GM21528 (cell line): ENCODE measurements around the gene G2E3.
"Not testable (repeated sequence)": the region's sequence is repeated elsewhere in the genome, so short reads cannot be mapped to it uniquely, and the experiment has no call there.

ENCODE experiments used
- ATAC-seq: cut with Tn5 transposase; IDR thresholded peaks from one replicate; pipeline ENCODE4 v1.9.1; 2021; ENCODE audit warnings: mild to moderate bottlenecking, moderate library complexity; ENCODE audit not compliant: unreplicated experiment, low FRiP score

Gene G2E3

DNA sequence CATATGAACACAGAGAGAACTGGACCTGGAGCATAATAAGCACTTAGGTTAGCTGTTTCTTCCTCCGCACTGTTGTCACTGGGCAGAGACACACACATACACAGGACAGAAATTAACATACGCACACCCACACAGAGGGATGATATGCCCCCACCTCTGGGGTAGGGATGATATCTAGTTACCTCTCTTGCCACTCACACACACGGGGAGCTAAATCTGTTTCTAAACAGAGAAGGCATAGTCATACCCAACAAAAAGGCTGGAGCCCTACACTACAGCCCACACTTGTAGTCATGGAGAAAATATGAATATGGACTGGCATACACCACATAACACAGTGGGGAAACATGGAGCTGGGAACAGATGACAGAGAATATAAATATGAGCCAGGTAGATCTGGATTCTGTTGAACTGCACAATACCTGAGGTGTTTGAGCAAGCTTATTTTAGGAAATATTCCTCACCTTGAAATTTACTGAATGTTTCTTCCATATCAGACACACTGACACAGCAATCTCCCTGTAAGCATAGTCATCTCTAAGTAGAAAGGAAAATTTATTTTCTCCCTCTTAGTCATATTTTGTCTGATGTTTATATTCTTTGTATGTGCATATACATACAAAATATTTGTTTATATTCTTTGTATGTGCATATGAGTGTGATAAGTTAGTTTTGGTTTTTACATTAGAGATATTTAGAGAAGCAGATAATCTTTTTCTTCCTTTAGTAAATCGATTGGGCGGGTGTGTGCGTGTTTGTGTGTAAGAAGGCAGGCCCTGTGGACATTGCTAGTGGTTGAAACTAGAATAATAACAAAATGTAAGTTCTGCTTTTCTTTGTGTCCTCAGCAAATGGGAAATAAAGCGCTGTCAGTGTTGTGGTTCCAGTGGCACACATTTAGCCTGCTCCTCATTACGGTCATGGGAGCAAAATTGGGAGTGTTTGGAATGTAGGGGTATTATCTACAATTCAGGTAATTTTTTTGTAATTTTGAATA, 42.3 kb downstream of the G2E3 start:
- no peak for ATAC-seq

DNA sequence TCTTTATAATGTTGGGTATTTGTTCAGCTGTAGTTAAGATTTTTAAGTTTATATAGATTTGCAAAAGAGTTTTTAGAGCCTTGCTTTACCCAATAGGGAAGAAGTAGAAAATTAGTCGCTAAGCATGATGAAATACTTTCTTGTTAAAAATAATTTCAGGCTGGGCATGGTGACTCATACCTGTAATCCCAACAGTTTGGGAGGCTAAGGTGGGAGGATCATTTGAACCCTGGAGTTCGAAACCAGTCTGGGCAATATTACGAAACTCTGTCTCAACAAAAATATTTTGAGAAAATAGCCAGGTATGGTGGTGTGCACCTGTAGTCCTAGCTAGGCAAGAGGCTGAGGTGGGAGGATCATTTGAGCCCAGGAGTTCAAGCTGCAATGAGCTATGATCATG, 44.4 kb downstream of the G2E3 start:
- ATAC-seq, result no peak

DNA sequence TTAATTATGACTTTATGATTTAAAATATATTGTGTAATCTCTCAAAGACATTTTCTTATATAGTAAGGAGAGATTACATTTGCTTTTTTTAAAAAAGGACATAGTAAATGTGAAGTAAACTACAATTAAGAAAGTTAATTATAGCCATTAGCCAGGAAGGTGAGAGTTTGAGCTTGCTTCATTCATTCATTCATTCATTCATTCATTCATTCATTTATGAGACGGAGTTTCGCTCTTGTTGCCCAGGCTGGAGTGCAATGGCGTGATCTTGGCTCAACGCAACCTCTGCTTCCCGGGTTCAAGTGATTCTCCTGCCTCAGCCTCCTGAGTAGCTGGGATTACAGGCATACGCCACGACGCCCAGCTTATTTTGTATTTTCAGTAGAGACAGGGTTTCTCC, 45.7 kb downstream of the G2E3 start:
- not testable (repeated sequence) for ATAC-seq

DNA sequence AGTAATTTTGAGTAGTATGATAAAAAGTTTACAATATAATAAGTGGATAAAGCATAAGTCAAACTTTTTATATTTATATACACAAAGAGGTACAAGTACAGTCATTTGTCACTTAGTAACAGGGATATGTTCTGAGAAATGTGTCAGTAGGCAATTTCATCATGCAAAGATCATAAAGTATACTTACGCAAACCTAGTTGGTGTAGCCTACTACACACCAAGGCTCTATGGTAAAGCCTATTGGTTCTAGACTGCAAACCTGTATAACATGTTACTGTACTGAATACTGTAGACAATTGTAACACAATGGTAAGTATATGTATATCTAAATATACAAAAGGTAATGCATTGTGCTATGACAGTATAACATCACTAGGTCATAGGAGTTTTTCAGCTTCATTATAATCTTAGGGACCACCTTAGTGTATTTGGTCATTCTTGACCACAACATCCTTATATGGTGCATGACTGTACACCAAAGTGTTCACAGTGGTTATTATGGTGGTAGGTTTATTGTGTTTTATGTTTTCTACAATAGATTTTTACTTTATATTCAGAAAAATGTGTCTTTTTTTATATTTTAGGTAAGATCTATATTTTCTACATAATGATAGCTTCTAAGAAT, 48.3 kb downstream of the G2E3 start:
- ATAC-seq, result no peak

DNA sequence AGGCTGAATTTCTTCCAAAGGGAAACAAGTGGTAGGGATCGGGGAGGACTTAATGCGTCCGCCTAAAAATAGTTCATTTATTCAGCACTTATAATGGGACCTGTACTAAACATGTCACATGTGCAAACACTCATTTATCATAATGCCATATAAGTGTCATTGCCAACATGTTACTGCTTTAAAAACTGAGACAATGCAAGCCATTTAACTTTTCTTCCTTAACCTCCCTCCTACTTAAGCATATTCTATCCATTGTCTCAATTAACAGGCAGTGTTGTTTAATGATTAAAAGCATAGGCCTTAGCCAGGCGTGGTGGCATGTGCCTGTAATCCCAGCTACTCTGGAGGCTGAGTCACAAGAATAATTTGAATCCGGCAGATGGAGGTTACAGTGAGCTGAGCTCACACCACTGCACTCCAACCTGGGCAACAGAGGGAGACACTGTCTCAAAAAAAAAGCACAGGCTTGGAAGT, 49.6 kb downstream of the G2E3 start:
- no peak for ATAC-seq

DNA sequence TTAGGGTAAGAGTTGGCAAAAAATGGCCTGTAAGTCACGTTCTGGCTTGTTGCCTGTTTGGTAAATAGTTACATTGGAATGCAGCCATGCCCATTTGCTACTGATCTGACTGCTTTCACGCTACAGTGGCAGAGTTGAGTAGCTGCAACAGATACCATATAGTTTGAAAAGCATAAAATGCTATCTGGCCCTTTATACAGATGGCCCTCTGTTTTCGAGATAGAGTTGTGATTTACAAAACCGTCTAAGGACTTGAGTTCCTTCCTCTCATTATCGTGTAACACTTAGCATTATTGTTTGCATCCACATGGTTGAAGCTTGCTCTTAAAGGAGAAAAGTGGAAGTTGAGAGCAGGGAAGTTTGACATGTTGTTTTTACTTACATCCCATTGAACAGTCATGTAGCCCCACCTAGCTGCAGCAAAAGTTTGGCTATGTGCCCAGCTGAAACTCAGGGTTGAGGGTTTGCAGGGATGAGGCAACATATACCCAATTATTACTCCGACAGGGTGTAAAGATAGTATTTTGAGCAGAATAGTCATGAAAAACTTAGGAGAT, 51.9 kb downstream of the G2E3 start:
- no peak for ATAC-seq

DNA sequence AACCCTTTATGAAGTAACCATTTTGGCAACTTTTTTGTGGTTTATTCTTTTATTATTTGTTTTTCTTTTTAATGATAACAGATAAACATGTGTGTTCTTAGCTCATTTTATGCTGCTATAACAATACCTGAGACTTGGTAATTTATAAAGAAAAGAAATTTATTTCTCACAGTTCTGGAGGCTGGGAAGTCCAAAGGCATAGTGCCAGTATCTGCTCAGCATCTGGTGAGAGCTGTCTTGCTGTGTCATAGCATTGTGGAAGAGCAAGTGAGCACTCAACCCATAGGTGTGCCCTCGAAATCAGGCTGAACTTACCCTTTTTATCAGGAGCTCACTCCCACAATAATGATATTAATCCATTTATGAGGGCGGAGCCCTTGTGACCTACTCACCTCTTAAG, 55.2 kb downstream of the G2E3 start:
- ATAC-seq, result no peak

DNA sequence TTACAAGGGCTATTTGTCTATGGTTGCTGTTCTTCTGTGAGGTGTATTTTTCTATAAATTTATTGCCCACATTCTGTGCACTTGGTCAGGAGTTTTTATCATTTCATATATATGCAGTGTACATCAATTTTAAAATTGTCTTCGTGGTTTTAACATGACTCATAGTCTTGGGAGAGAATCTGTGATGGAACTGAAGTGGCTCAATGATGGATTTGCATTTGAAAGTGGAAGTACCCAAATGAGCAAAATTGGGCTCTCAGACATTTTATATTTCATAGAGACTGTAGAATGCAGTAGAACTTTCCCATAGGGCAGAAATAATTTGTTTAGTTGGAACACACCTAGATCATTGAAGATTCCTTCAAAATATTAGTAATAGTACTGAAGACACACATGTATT, 61.2 kb downstream of the G2E3 start:
- peak; percentile 50 for ATAC-seq

DNA sequence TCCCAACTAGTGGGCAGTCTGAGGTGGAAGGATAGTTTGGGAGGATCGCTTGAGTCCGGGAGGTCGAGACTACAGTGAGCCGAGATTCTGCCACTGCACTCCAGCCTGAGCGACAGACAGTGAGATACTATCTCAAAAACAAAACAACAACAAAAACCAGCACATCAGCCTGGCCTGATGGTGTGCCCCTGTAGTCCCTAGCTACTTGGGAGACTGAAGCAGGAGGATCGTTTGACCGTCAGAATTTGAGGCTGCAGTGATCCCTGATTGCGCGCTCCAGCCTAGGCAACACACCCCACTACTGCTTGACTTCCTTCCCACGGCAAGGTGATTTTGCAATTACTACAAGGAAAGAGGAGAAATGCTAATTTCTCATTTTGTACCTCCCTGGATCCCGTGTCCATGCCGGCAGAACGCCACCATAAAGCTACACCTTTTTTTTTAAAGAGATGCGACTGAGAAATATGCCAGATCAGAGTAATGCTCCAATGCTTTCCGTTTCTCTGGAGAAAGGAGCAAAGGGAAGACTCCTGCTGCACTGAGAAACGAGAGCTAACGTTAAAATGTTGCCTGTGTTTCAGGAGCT, 62.5 kb downstream of the G2E3 start:
- peak; percentile 10 for ATAC-seq

DNA sequence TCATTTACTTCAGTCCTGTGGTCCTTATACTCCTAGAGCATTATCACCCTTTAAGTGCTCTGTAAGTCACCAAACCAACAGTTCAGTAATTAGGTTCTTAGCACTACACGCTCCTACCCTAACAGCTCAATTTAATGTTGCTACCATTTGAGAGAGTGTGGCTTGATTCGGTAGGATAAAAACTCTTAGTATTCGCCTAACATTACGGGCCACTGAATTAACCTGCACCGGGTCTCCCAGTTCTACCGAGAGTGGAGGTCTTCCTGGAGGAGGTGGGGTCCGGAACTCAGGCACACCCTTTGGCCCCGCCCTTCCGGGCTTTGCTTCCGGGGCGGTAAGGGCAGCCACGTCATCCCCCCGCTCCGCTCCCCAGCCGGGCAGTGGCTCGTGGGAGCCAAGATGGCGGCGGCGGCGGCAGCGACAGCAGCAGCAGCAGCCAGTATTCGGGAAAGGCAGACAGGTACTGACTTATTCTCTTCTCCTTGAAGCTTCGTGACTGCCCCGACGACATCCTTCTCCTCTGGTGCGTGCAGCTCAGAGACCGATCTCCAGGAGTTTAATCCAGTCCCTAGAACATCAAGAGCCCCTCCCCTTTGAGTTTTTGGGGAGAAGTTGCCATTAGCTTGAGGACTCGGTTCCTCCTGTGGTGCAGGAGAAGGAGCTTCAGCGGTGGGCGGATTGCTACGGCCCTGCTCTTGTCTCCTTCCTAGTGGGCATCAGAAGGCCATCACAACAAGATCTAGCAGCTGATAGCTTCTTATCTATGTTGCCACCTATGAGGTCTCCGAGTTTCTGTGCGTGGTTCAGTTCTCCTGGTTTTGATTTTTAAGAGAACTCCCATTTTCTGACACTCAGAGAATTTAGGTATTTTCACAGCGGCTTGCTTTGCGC, 63.2 kb downstream of the G2E3 start, which contains the start of gene SCFD1:
TSS of gene SCFD1 (plus strand) at position 380 of the 891 bp plus-strand sequence. CDS start at position 400, 20 bp downstream.
- ATAC-seq, result peak; percentile 95

DNA sequence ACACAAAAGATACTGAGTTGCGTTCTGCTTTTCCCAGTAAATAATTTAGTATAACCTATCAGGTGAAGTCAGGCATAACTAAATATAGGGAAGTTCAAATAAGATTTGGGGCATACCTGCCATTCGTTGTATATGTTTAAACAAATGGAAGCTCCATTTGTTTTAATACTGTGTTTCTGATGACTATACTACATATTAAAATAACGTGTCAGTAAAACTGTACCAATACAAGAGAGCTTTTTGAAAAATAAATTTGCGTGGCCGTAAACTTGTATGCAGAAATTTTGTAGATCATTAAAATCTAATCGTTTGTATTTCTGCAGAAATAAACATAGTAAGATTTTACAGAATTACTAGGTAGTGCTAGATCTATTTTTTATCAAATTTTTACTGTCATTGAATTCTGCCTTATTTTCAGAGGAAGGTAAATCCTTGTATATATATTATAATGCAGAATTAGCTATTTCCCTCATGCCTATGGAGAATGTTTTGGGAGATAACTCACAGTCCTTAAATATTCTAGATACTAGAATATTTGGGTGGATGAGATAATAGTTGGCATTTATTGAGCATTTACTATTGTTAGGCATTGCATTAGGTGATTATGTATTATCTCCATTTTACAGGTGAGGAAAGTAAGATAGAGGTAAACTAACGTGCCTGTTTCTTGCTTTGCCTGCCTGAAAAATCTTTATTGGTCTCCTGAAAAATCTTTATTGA, 64.6 kb downstream of the G2E3 start:
- ATAC-seq, result no peak

DNA sequence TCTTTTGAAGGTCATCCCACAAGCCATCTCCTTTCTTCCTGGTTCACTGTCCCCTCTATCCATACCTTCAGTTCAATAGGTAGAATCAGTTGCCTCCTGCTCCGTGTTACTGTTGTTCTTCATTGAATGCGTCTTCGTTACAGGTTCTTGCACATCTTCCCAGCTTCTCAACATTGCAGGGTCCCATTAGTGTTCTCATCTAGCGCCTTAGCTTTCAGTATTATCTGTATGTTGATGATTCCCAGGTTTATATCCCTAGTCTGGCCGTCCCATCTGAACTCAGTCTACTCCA, 65.1 kb downstream of the G2E3 start:
- no peak for ATAC-seq

DNA sequence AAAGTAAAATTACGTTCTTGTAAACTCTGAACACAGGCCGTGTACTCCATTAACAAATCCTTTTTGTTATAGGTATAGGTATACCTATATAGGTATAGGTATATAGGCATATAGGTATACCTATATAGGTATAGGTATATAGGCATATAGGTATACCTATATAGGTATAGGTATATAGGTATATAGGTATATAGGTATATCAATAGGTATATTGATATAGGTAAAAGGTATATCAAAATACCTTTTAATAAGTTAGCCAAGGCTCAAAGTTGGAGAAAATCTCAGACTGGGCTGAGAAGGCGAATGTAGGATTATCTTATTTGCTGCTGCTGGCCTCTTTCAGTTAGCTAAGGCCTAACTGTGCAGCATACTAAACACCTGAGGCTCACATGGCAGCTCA, 66.6 kb downstream of the G2E3 start:
- ATAC-seq, result no peak

DNA sequence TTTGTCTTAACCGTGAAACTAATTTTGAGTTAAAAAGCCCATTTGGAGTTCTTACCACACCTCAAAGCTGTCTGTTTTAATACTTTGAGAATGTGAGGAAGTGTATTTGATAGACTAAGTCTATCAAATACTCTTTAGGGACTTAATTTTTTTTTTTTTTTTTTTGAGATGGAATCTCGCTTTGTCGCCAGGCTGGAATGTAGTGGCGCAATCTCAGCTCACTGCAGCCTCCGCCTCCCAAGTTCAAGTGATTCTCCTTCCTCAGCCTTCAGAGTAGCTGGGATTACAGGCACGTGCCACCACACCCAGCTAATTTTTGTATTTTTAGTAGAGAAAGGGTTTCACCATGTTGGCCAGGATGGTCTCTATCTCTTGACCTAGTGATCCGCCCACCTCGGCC, 70.5 kb downstream of the G2E3 start:
- not testable (repeated sequence) for ATAC-seq

DNA sequence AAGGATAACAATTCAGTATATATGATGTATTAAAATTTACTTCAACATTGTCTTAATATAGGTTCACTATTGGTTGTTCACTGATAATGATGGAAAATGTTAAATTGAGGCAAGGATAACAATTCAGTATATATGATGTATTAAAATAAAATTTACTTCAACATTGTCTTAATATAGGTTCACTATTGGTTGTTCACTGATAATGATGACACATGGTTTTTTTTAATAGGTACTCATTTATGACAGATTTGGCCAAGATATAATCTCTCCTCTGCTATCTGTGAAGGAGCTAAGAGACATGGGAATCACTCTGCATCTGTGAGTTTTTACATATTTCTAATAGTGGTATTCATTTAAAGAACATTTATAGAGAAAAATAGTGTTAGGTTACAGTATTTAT, 71.3 kb downstream of the G2E3 start:
- ATAC-seq, result no peak

DNA sequence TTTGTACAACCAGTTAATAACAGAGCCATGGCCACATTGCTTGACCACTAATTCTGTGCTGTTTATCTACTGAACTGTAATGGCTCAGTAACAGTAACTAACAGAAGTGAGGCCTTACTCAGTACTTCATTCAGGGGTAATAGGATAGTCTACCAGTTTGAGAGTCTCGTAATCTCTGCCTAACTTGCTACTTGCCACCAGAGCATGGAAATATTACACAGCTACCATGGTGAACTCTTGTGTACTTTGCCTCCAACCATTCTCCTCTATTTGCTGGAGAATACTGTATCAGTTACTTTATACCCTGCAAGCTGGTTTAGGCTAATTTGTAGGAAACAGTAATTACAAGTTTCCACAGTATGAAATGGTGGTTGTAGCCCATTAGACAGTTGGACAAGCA, 73.8 kb downstream of the G2E3 start:
- no peak for ATAC-seq

DNA sequence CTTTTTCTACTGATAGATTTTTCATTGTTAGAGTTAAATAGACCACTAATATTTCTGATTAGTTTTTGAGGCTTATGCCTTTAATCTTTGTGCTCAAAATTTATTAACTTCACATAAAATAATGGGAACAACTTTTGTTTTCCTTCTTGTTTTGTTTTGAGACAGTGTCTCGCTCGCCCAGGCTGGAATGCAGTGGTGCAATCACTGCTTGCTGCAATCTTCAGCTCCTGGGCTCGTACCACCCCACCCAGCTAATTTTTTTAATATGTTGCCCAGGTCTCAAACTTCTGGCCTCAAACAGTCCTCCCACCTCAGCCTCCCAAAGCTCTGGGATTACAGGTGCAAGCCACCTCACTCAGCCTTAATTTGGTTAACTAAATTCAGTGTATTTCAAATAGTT, 80.0 kb downstream of the G2E3 start:
- no peak for ATAC-seq

DNA sequence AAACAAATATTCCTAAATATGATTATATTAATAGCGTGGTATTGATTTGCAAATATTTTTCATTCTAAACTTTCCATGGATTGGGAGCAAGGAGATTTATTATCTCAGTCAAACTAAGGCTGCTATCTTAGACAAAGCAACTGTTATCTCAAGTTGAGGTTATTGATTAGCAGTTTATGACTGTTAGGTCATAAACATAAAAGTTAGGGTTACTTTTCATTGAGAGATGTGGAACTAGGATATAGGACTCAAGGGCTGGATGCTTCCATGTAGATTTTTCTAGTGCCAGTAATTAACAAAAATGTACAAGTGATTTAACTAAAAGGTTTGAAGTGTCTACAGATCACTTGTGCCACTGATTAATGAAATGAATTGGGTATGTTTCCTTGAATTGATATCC, 82.2 kb downstream of the G2E3 start:
- ATAC-seq, result no peak

DNA sequence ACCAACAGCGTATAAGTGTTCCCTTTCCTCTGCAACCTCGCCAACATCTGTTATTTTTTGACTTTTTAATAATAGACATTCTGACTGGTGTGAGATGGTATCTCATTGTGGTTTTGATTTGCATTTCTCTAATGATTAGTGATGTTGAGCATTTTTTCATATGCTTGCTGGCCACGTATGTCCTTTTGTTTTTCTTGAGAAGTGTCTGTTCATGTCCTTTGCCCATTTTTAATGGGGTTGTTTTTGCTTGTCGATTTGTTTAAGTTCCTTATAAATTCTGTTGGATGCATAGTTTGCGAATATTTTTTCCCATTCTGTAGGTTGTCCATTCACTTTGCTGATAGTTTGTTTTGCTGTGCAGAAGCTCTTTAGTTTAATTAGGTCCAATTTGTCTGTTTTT, 85.5 kb downstream of the G2E3 start:
- ATAC-seq, result not testable (repeated sequence)

DNA sequence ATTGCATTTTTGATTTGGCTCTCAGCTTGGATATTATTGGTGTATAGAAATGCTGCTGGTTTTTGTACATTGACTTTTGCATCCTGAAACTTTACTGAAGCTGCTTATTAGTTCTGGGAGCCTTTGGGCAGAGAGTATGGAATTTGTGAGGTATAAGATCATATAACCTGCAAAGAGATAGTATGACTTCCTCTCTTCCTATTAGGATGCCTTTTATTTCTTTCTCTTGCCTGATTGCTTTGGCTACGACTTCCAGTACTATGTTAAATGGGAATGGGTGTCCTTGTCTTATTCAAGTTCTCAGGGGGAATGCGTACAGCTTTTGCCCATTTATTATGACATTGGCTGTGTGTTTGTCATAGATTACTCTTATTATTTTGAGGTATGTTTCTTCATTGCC, 86.6 kb downstream of the G2E3 start:
- ATAC-seq, result no peak
